GM23338 (cell line): ENCODE data around the gene OR52W1. TPM values are rescaled to one million over a fixed set of nuclear protein-coding genes. Genes with fewer than 3 reads are reported as not detected.

Source experiments
- ATAC-seq: fragments of 200-7000 bp; cut with Tn5 transposase; 3 replicates; pipeline ENCODE4 v1.9.1; 2020
- DNase-seq: peaks from one replicate; pipeline ENCODE4 v3.0.0-alpha.2; 2015; ENCODE audit warnings: low spot score
- H2AFZ ChIP-seq: fragments of 200-600 bp; sonication (generic); 2 replicates; pipeline ENCODE4 v1.8.0; 2016; ENCODE audit warnings: antibody characterized with exemption, mild to moderate bottlenecking, moderate library complexity
- H3F3A ChIP-seq: fragments of 200-600 bp; sonication (generic); replicated peaks from 2 replicates; pipeline ENCODE4 v1.8.0; 2017; ENCODE audit warnings: antibody characterized with exemption, mixed run types, low read depth
- H3K27ac ChIP-seq: fragments of 200-600 bp; sonication (generic); 2 replicates; pipeline ENCODE4 v1.6.1; 2016; ENCODE audit warnings: low read depth
- H3K27me3 ChIP-seq: fragments of 200-600 bp; sonication (generic); 2 replicates; pipeline ENCODE4 v1.8.0; 2016; ENCODE audit warnings: mild to moderate bottlenecking, mixed run types, moderate library complexity; ENCODE audit not compliant: insufficient read depth
- H3K36me3 ChIP-seq: fragments of 200-600 bp; sonication (generic); 2 replicates; pipeline ENCODE4 v1.8.0; 2016; ENCODE audit warnings: mild to moderate bottlenecking; ENCODE audit not compliant: insufficient read depth
- H3K4me1 ChIP-seq: fragments of 200-600 bp; sonication (generic); 2 replicates; pipeline ENCODE4 v1.8.0; 2016; ENCODE audit warnings: mild to moderate bottlenecking, moderate library complexity; ENCODE audit not compliant: insufficient read depth
- H3K4me2 ChIP-seq: fragments of 200-600 bp; sonication (generic); 2 replicates; pipeline ENCODE4 v1.7.1; 2017; ENCODE audit warnings: mixed run types
- H3K4me3 ChIP-seq: fragments of 200-600 bp; sonication (generic); 2 replicates; pipeline ENCODE4 v1.6.1; 2016; ENCODE audit warnings: mixed run types
- H3K79me2 ChIP-seq: fragments of 200-600 bp; sonication (generic); replicated peaks from 2 replicates; pipeline ENCODE4 v1.8.0; 2017; ENCODE audit warnings: mild to moderate bottlenecking; ENCODE audit not compliant: insufficient read depth
- H3K9me2 ChIP-seq: fragments of 200-600 bp; sonication (generic); 2 replicates; pipeline ENCODE4 v1.8.0; 2017; ENCODE audit not compliant: insufficient read depth
- H4K20me1 ChIP-seq: fragments of 200-600 bp; sonication (generic); replicated peaks from 2 replicates; pipeline ENCODE4 v1.8.0; 2017; ENCODE audit warnings: mild to moderate bottlenecking; ENCODE audit not compliant: insufficient read depth
- H3K27ac Mint-ChIP-seq: 2 replicates; pipeline ENCODE4 v1.8.0; 2020; ENCODE audit warnings: inconsistent platforms, mild to moderate bottlenecking, moderate library complexity, mixed read lengths
- H3K27me3 Mint-ChIP-seq: 3 replicates; pipeline ENCODE4 v1.8.0; 2022; ENCODE audit warnings: low read depth, mild to moderate bottlenecking, moderate library complexity, mixed read lengths, inconsistent platforms; ENCODE audit not compliant: insufficient read depth, poor library complexity
- H3K36me3 Mint-ChIP-seq: 3 replicates; pipeline ENCODE4 v1.8.0; 2021; ENCODE audit warnings: low read depth, mild to moderate bottlenecking, inconsistent platforms, moderate library complexity, mixed read lengths
- H3K4me1 Mint-ChIP-seq: 3 replicates; pipeline ENCODE4 v1.8.0; 2020; ENCODE audit warnings: mild to moderate bottlenecking, inconsistent platforms, mixed read lengths
- H3K4me3 Mint-ChIP-seq: 3 replicates; pipeline ENCODE4 v1.8.0; 2021; ENCODE audit warnings: moderate library complexity, mild to moderate bottlenecking, inconsistent platforms, mixed read lengths
- H3K9me3 Mint-ChIP-seq: 3 replicates; pipeline ENCODE4 v1.8.0; 2020; ENCODE audit warnings: moderate library complexity, mild to moderate bottlenecking, inconsistent platforms, mixed read lengths
- CREB1 ChIP-seq: fragments of 250-450 bp; sonication (Bioruptor Pico); IDR thresholded peaks from 2 replicates; pipeline ENCODE4 v1.5.0; 2020; ENCODE audit warnings: low read depth, mild to moderate bottlenecking, moderate library complexity
- EZH2 ChIP-seq: fragments of 200-600 bp; sonication (generic); IDR thresholded peaks from one replicate; pipeline ENCODE4 v1.8.0; 2017; ENCODE audit warnings: antibody characterized with exemption, mild to moderate bottlenecking, low read depth; ENCODE audit not compliant: unreplicated experiment
- EZH2phosphoT487 ChIP-seq: fragments of 200-600 bp; sonication (generic); IDR thresholded peaks from one replicate; pipeline ENCODE4 v1.8.1; 2018; ENCODE audit warnings: antibody characterized with exemption; ENCODE audit not compliant: unreplicated experiment
- JUNB ChIP-seq: IDR thresholded peaks from one replicate; pipeline ENCODE4 v1.6.1; 2016; ENCODE audit warnings: antibody characterized with exemption; ENCODE audit not compliant: unreplicated experiment
- NANOG ChIP-seq: IDR thresholded peaks from 2 replicates; pipeline ENCODE4 v1.6.1; 2016; ENCODE audit warnings: antibody characterized with exemption, borderline replicate concordance
- STAT1 ChIP-seq: IDR thresholded peaks from one replicate; pipeline ENCODE4 v1.6.1; 2016; ENCODE audit warnings: antibody characterized with exemption; ENCODE audit not compliant: unreplicated experiment
- polyA plus RNA-seq: library from polyadenylated mRNA; unstranded; fragments of >200 nt; fragmentation: Nextera tagmentation; extraction: Ambion mirVana; gene quantifications from 2 replicates; pipeline ENCODE4 v1.2.1, GENCODE V29; 2016
- total RNA-seq: library from RNA; depleted of rRNA; stranded (reverse); fragments of >200 nt; shearing (Covaris generic); gene quantifications from 2 replicates; pipeline ENCODE4 v1.2.3, GENCODE V29; 2014
- TF ChIP-seq, protein P1 (sequence below): fragments of 250-450 bp; sonication (Bioruptor Pico); IDR thresholded peaks from 2 replicates; pipeline ENCODE4 v1.5.0; 2020; ENCODE audit warnings: mild to moderate bottlenecking, moderate library complexity
- TF ChIP-seq, protein P2 (sequence below), 2 experiments: fragments of 200-600 bp in 1 of 2; sonication (generic) in 1 of 2; conservative IDR thresholded peaks; 2 replicates each; pipeline versions ENCODE4 v1.5.1 to v1.6.1; 2016 to 2017; ENCODE audit warnings: antibody characterized with exemption in 2 of 2, low read depth in 2 of 2, mild to moderate bottlenecking in 2 of 2, moderate library complexity in 1 of 2
- TF ChIP-seq, protein P3 (sequence below): IDR thresholded peaks from 2 replicates; pipeline ENCODE4 v1.6.1; 2016; ENCODE audit warnings: antibody characterized with exemption

The OR52W1 gene
- total and polyA plus RNA-seq, 2 experiments from 2014 or later: not detected

DNA sequence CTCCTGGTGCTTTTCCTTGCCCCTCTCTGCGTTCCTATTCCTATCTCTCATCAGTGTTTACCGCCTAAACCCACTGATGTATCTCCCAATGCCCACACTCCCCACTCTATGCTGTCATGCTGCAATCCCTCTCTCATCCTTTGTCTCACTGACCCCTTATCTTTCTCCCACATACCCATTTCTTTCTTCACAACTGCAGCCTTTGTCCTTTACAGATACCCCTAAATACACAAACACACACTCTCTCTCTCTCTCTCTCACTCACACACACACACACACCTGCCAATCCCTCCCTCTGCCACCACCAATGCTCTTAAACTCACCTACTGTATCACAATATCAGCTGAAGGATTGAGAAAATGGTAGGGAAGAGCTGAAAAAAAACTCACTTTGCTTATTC, 23.6 kb upstream of the OR52W1 start (continued):
- TF ChIP-seq, protein P1, sequence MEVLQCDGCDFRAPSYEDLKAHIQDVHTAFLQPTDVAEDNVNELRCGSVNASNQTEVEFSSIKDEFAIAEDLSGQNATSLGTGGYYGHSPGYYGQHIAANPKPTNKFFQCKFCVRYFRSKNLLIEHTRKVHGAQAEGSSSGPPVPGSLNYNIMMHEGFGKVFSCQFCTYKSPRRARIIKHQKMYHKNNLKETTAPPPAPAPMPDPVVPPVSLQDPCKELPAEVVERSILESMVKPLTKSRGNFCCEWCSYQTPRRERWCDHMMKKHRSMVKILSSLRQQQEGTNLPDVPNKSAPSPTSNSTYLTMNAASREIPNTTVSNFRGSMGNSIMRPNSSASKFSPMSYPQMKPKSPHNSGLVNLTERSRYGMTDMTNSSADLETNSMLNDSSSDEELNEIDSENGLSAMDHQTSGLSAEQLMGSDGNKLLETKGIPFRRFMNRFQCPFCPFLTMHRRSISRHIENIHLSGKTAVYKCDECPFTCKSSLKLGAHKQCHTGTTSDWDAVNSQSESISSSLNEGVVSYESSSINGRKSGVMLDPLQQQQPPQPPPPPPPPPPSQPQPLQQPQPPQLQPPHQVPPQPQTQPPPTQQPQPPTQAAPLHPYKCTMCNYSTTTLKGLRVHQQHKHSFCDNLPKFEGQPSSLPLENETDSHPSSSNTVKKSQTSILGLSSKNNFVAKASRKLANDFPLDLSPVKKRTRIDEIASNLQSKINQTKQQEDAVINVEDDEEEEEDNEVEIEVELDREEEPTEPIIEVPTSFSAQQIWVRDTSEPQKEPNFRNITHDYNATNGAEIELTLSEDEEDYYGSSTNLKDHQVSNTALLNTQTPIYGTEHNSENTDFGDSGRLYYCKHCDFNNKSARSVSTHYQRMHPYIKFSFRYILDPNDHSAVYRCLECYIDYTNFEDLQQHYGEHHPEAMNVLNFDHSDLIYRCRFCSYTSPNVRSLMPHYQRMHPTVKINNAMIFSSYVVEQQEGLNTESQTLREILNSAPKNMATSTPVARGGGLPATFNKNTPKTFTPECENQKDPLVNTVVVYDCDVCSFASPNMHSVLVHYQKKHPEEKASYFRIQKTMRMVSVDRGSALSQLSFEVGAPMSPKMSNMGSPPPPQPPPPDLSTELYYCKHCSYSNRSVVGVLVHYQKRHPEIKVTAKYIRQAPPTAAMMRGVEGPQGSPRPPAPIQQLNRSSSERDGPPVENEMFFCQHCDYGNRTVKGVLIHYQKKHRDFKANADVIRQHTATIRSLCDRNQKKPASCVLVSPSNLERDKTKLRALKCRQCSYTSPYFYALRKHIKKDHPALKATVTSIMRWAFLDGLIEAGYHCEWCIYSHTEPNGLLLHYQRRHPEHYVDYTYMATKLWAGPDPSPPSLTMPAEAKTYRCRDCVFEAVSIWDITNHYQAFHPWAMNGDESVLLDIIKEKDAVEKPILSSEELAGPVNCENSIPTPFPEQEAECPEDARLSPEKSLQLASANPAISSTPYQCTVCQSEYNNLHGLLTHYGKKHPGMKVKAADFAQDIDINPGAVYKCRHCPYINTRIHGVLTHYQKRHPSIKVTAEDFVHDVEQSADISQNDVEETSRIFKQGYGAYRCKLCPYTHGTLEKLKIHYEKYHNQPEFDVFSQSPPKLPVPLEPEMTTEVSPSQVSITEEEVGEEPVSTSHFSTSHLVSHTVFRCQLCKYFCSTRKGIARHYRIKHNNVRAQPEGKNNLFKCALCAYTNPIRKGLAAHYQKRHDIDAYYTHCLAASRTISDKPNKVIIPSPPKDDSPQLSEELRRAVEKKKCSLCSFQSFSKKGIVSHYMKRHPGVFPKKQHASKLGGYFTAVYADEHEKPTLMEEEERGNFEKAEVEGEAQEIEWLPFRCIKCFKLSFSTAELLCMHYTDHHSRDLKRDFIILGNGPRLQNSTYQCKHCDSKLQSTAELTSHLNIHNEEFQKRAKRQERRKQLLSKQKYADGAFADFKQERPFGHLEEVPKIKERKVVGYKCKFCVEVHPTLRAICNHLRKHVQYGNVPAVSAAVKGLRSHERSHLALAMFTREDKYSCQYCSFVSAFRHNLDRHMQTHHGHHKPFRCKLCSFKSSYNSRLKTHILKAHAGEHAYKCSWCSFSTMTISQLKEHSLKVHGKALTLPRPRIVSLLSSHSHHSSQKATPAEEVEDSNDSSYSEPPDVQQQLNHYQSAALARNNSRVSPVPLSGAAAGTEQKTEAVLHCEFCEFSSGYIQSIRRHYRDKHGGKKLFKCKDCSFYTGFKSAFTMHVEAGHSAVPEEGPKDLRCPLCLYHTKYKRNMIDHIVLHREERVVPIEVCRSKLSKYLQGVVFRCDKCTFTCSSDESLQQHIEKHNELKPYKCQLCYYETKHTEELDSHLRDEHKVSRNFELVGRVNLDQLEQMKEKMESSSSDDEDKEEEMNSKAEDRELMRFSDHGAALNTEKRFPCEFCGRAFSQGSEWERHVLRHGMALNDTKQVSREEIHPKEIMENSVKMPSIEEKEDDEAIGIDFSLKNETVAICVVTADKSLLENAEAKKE: no peak
- no peak for TF ChIP-seq EZH2phosphoT487
- TF ChIP-seq, protein P2, sequence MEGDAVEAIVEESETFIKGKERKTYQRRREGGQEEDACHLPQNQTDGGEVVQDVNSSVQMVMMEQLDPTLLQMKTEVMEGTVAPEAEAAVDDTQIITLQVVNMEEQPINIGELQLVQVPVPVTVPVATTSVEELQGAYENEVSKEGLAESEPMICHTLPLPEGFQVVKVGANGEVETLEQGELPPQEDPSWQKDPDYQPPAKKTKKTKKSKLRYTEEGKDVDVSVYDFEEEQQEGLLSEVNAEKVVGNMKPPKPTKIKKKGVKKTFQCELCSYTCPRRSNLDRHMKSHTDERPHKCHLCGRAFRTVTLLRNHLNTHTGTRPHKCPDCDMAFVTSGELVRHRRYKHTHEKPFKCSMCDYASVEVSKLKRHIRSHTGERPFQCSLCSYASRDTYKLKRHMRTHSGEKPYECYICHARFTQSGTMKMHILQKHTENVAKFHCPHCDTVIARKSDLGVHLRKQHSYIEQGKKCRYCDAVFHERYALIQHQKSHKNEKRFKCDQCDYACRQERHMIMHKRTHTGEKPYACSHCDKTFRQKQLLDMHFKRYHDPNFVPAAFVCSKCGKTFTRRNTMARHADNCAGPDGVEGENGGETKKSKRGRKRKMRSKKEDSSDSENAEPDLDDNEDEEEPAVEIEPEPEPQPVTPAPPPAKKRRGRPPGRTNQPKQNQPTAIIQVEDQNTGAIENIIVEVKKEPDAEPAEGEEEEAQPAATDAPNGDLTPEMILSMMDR (conservative IDR thresholded peaks at IDR 0.05; ENCODE audit: low read depth in 2 of 2): no peak

DNA sequence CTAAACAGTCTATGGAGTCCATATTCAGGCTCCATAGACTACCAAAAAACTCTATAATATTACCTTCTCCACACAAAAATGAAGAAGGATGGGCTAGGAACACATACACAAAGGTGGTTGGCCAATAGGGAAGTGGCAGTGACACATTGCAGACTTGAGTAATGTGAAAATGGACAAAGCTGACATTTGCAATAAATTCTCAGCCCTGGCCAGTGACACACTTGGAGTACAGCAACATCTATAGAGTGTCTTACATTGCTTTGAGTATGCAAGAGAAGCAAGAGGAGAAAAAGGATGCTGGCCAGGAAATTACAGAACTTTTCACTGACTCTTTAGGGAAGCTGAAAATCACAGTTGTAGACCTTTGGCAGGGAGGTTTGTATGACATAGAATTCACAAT, 7.3 kb upstream of the OR52W1 start:
- DNase-seq (no peak), ATAC-seq (no peak)
- no peaks in the 10 kb centered on the region for H3K4me1 ChIP-seq
- Mint-ChIP-seq H3K4me3 (no peak overlapping the region), H3K27ac (no peak overlapping the region), H3K27me3 (no peaks in the 10 kb centered on the region), H3K9me3 (0 out of 3 replicates have a peak, but pooled peaks cover 1% of the 10 kb centered on the region), H3K4me1 (no peaks in the 10 kb centered on the region), H3K36me3 (no peaks in the 10 kb centered on the region)
- H3K9me2 ChIP-seq: no peaks in the 10 kb centered on the region
- H3K27ac ChIP-seq: no peak overlapping the region
- no peaks in the 10 kb centered on the region for H3K36me3 ChIP-seq
- no peak overlapping the region for H3K4me2 ChIP-seq
- H3F3A ChIP-seq: no peaks in the 10 kb centered on the region
- no peak overlapping the region for H2AFZ ChIP-seq
- no peak overlapping the region for H3K4me3 ChIP-seq
- H4K20me1 ChIP-seq: no peaks in the 10 kb centered on the region
- H3K27me3 ChIP-seq: no peaks in the 10 kb centered on the region
- H3K79me2 ChIP-seq: no peaks in the 10 kb centered on the region
- TF ChIP-seq NANOG: no peak
- TF ChIP-seq, protein P2 (conservative IDR thresholded peaks at IDR 0.05; ENCODE audit: low read depth in 2 of 2): no peak
- no peak for TF ChIP-seq STAT1
- TF ChIP-seq CREB1 (CRISPR knock-in tag): no peak
- TF ChIP-seq, protein P3, sequence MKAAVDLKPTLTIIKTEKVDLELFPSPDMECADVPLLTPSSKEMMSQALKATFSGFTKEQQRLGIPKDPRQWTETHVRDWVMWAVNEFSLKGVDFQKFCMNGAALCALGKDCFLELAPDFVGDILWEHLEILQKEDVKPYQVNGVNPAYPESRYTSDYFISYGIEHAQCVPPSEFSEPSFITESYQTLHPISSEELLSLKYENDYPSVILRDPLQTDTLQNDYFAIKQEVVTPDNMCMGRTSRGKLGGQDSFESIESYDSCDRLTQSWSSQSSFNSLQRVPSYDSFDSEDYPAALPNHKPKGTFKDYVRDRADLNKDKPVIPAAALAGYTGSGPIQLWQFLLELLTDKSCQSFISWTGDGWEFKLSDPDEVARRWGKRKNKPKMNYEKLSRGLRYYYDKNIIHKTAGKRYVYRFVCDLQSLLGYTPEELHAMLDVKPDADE: no peak
- TF ChIP-seq JUNB: no peak
- TF ChIP-seq EZH2phosphoT487: no peak
- TF ChIP-seq EZH2: no peak
